ENCODE results near the gene PSG6.
"Not testable (repeated sequence)": the region's sequence is repeated elsewhere in the genome, so short reads cannot be mapped to it uniquely, and the experiment has no call there.

Gene PSG6

GRCh38 chr19:42900561-42900960, 17.1 kb downstream of the PSG6 start:
- DNase-seq, result not testable (repeated sequence)

GRCh38 chr19:42899674-42900073, 18.0 kb downstream of the PSG6 start:
- not testable (repeated sequence) for DNase-seq

GRCh38 chr19:42899110-42899509, 18.6 kb downstream of the PSG6 start:
- not testable (repeated sequence) for DNase-seq

- DNase-seq, result not testable (repeated sequence)
Observed at GRCh38 chr19:42898656-42899055, 19.0 kb downstream of the PSG6 start.

GRCh38 chr19:42897729-42898128, 20.0 kb downstream of the PSG6 start:
- DNase-seq, result not testable (repeated sequence)

- not testable (repeated sequence) for DNase-seq
Observed at GRCh38 chr19:42890446-42890845, 27.2 kb downstream of the PSG6 start.

- not testable (repeated sequence) for DNase-seq
Observed at GRCh38 chr19:42887876-42888445, 29.7 kb downstream of the PSG6 start.

- DNase-seq, result not testable (repeated sequence)
Observed at GRCh38 chr19:42882730-42883129, 35.0 kb downstream of the PSG6 start.

- not testable (repeated sequence) for DNase-seq
Observed at GRCh38 chr19:42882010-42882409, 35.7 kb downstream of the PSG6 start.

- not testable (repeated sequence) for DNase-seq
Observed at GRCh38 chr19:42881279-42881678, 36.4 kb downstream of the PSG6 start.

- not testable (repeated sequence) for DNase-seq
Observed at GRCh38 chr19:42880621-42881020, 37.1 kb downstream of the PSG6 start.

- DNase-seq, result no peak
Observed at GRCh38 chr19:42879613-42880012, 38.1 kb downstream of the PSG6 start, which contains the start of gene PSG1. PSG1 (minus strand) TSS chr19:42879713; CDS start chr19:42879581, 132 bp downstream.

GRCh38 chr19:42876596-42876995, 41.1 kb downstream of the PSG6 start:
- not testable (repeated sequence) for DNase-seq

- not testable (repeated sequence) for DNase-seq
Observed at GRCh38 chr19:42875881-42876280, 41.8 kb downstream of the PSG6 start.

GRCh38 chr19:42874901-42875813, 42.5 kb downstream of the PSG6 start:
- not testable (repeated sequence) for DNase-seq

GRCh38 chr19:42874136-42874535, 43.6 kb downstream of the PSG6 start:
- DNase-seq, result not testable (repeated sequence)

- no peak for DNase-seq
Observed at GRCh38 chr19:42872608-42873007, 45.1 kb downstream of the PSG6 start.

- DNase-seq, result no peak
Observed at GRCh38 chr19:42857544-42857867, 60.2 kb downstream of the PSG6 start.

- DNase-seq, result not testable (repeated sequence)
Observed at GRCh38 chr19:42856866-42857543, 60.7 kb downstream of the PSG6 start.

GRCh38 chr19:42854745-42855144, 62.9 kb downstream of the PSG6 start:
- not testable (repeated sequence) for DNase-seq

- DNase-seq, result not testable (repeated sequence)
Observed at GRCh38 chr19:42853231-42853630, 64.5 kb downstream of the PSG6 start.

GRCh38 chr19:42852821-42853220, 64.9 kb downstream of the PSG6 start:
- DNase-seq, result not testable (repeated sequence)
